HG02588 (cell line): Measurements from ENCODE around the gene F2.
"Not testable (repeated sequence)": the region's sequence is repeated elsewhere in the genome, so short reads cannot be mapped to it uniquely, and the experiment has no call there.

Experiments
- ATAC-seq: cut with Tn5 transposase; IDR thresholded peaks from one replicate; pipeline ENCODE4 v1.9.1; 2021; ENCODE audit warnings: mild to moderate bottlenecking, moderate library complexity; ENCODE audit not compliant: unreplicated experiment

The F2 gene

GRCh38 chr11:46719048-46719542, at the start of gene F2:
Gene F2, plus strand, starts transcription at chr11:46719213. Its CDS starts 23 bp downstream, at chr11:46719236.
- no peak for ATAC-seq

GRCh38 chr11:46669711-46670139, 49.3 kb upstream of the F2 start:
- no peak for ATAC-seq

- ATAC-seq, result not testable (repeated sequence)
Measured at GRCh38 chr11:46670521-46670920, 48.5 kb upstream of the F2 start.

- no peak for ATAC-seq
Measured at GRCh38 chr11:46671958-46672315, 47.1 kb upstream of the F2 start.

- ATAC-seq, result no peak
Measured at GRCh38 chr11:46672381-46672839, 46.6 kb upstream of the F2 start.

- ATAC-seq, result no peak
Measured at GRCh38 chr11:46673713-46674462, 45.1 kb upstream of the F2 start.

GRCh38 chr11:46674463-46675287, 44.3 kb upstream of the F2 start:
- ATAC-seq, result no peak

- ATAC-seq, result no peak
Measured at GRCh38 chr11:46675288-46675851, 43.6 kb upstream of the F2 start.

GRCh38 chr11:46675949-46676348, 43.1 kb upstream of the F2 start:
- ATAC-seq, result no peak

- no peak for ATAC-seq
Measured at GRCh38 chr11:46676436-46677158, 42.4 kb upstream of the F2 start.

- ATAC-seq, result no peak
Measured at GRCh38 chr11:46677169-46677568, 41.8 kb upstream of the F2 start.

GRCh38 chr11:46677991-46678740, 40.8 kb upstream of the F2 start:
- no peak for ATAC-seq

GRCh38 chr11:46678741-46679130, 40.3 kb upstream of the F2 start:
- no peak for ATAC-seq

- no peak for ATAC-seq
Measured at GRCh38 chr11:46679241-46680163, 39.5 kb upstream of the F2 start.

GRCh38 chr11:46680164-46680760, 38.8 kb upstream of the F2 start:
- no peak for ATAC-seq

GRCh38 chr11:46680815-46681214, 38.2 kb upstream of the F2 start:
- no peak for ATAC-seq

GRCh38 chr11:46681814-46682213, 37.2 kb upstream of the F2 start:
- no peak for ATAC-seq
